Nephron (organoid): ENCODE results near the gene TAS1R2.
A peak's percentile ranks its signal among the peaks of the same experiment; 100 is the strongest.

ENCODE experiments used
- H3K27ac Mint-ChIP-seq, 3 experiments: 2 replicates each; pipeline ENCODE4 v1.8.0; 2020; ENCODE audit warnings: mixed read lengths in 3 of 3, mild to moderate bottlenecking in 2 of 3, moderate library complexity in 1 of 3
- H3K27me3 Mint-ChIP-seq: 2 replicates; pipeline ENCODE4 v1.8.0; 2021; ENCODE audit warnings: low read depth, mild to moderate bottlenecking, moderate library complexity, mixed read lengths
- H3K36me3 Mint-ChIP-seq: 2 replicates; pipeline ENCODE4 v1.8.0; 2020; ENCODE audit warnings: low read depth, mixed read lengths
- H3K4me1 Mint-ChIP-seq: 2 replicates; pipeline ENCODE4 v1.8.0; 2020; ENCODE audit warnings: mixed read lengths
- H3K4me3 Mint-ChIP-seq, 3 experiments: 2 replicates each; pipeline ENCODE4 v1.8.0; 2020; ENCODE audit warnings: mild to moderate bottlenecking in 3 of 3, mixed read lengths in 3 of 3, moderate library complexity in 2 of 3
- H3K9me3 Mint-ChIP-seq: 2 replicates; pipeline ENCODE4 v1.8.0; 2020; ENCODE audit warnings: mixed read lengths
- CTCF ChIP-seq, 3 experiments: fragments of 200-600 bp; sonication (generic); IDR thresholded peaks; one replicate each; pipeline ENCODE4 v1.5.0; 2021; ENCODE audit warnings: antibody characterized with exemption in 3 of 3; ENCODE audit not compliant: unreplicated experiment in 3 of 3

Gene TAS1R2

GRCh38 chr1:18811733-18812452 is 47.6 kb downstream of the TAS1R2 start:
- H3K4me3 Mint-ChIP-seq, result no peak overlapping the region
- peak overlapping the region; percentile 49 to 75 (median 64) for H3K27ac Mint-ChIP-seq
- H3K4me1 Mint-ChIP-seq, result peaks cover 45% of the 10 kb centered on the region
- no peaks in the 10 kb centered on the region for H3K36me3 Mint-ChIP-seq
- H3K9me3 Mint-ChIP-seq, result no peaks in the 10 kb centered on the region
- peaks cover 40% of the 10 kb centered on the region for H3K27me3 Mint-ChIP-seq
- no peak for TF ChIP-seq CTCF (IDR thresholded peaks at IDR 0.05; ENCODE audit: unreplicated experiment in 3 of 3)

- H3K4me1 Mint-ChIP-seq, result peaks cover 51% of the 10 kb centered on the region
- TF ChIP-seq CTCF (IDR thresholded peaks at IDR 0.05; ENCODE audit: unreplicated experiment in 3 of 3), result no peak
- H3K27me3 Mint-ChIP-seq, result peaks cover 41% of the 10 kb centered on the region
- H3K36me3 Mint-ChIP-seq, result no peaks in the 10 kb centered on the region
- H3K9me3 Mint-ChIP-seq, result no peaks in the 10 kb centered on the region
- no peak overlapping the region for H3K4me3 Mint-ChIP-seq
- H3K27ac Mint-ChIP-seq, result peak overlapping the region; percentile 33 to 75 (median 67)
Observed at GRCh38 chr1:18809953-18810899, 49.2 kb downstream of the TAS1R2 start.

GRCh38 chr1:18808550-18808949 is 50.9 kb downstream of the TAS1R2 start:
- H3K27me3 Mint-ChIP-seq, result peaks cover 42% of the 10 kb centered on the region
- H3K36me3 Mint-ChIP-seq, result no peaks in the 10 kb centered on the region
- no peak for TF ChIP-seq CTCF (IDR thresholded peaks at IDR 0.05; ENCODE audit: unreplicated experiment in 3 of 3)
- peaks cover 61% of the 10 kb centered on the region for H3K4me1 Mint-ChIP-seq
- H3K9me3 Mint-ChIP-seq, result no peaks in the 10 kb centered on the region
- H3K27ac Mint-ChIP-seq, result peak overlapping the region; percentile 18 to 71 (median 39)
- H3K4me3 Mint-ChIP-seq, result no peak overlapping the region

GRCh38 chr1:18807334-18808063 is 52.0 kb downstream of the TAS1R2 start:
- H3K36me3 Mint-ChIP-seq, result no peaks in the 10 kb centered on the region
- TF ChIP-seq CTCF (IDR thresholded peaks at IDR 0.05; ENCODE audit: unreplicated experiment in 3 of 3), result no peak
- H3K4me3 Mint-ChIP-seq, result no peak overlapping the region
- H3K9me3 Mint-ChIP-seq, result no peaks in the 10 kb centered on the region
- H3K27me3 Mint-ChIP-seq, result peaks cover 42% of the 10 kb centered on the region
- H3K4me1 Mint-ChIP-seq, result peaks cover 59% of the 10 kb centered on the region
- H3K27ac Mint-ChIP-seq, result peak overlapping the region; percentile 18 to 71 (median 39)

GRCh38 chr1:18805925-18806849 is 53.3 kb downstream of the TAS1R2 start:
- Mint-ChIP-seq H3K9me3 (no peaks in the 10 kb centered on the region), H3K36me3 (no peaks in the 10 kb centered on the region), H3K27ac (peak overlapping the region; percentile 87 to 95 (median 93)), H3K27me3 (peaks cover 35% of the 10 kb centered on the region), H3K4me1 (peaks cover 47% of the 10 kb centered on the region), H3K4me3 (no peak overlapping the region)
- TF ChIP-seq CTCF (IDR thresholded peaks at IDR 0.05; ENCODE audit: unreplicated experiment in 3 of 3), result no peak
